GM19452 (cell line): ENCODE measurements around the gene SERBP1.
"Not testable (repeated sequence)": the region's sequence is repeated elsewhere in the genome, so short reads cannot be mapped to it uniquely, and the experiment has no call there.

Source experiments
- ATAC-seq: cut with Tn5 transposase; IDR thresholded peaks from one replicate; pipeline ENCODE4 v1.9.1; 2021; ENCODE audit not compliant: unreplicated experiment

SERBP1 gene

DNA sequence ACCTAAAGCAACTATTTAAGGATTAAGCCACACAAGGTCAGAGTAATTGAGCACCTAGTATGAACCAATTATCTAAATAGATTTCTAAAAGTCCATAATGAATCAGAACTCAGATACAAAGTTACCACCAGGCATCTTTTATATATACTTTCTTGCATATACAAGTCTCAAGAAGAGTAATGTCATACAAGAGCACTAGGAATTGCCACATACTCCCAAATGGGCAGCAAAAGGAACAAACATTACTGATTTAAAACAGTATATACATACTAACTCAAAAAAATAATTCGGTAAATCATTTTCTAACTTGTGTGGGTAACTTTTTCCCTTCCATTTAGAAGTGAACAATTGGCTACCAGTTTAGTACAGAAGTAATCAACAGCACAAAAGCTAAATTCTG is 22.1 kb downstream of the SERBP1 start:
- ATAC-seq = no peak

DNA sequence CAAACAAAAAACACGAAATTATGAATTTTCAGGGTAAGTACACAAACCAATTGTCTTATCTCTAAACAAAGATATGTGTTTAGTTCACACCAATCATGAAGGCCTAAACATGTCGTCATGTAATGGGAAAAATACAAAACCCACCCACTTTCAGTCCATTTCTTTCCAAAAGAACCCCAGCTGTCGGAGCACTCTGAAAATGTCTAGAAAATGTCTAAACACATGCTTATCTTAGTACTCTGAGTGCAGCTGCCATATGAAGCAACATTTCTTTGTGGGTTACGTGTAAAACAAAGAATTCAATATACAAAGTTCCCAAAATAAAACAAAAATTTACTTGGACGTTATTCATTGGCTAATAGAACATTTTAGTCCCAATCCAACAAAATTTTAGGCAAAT is 22.7 kb downstream of the SERBP1 start:
- ATAC-seq = no peak

DNA sequence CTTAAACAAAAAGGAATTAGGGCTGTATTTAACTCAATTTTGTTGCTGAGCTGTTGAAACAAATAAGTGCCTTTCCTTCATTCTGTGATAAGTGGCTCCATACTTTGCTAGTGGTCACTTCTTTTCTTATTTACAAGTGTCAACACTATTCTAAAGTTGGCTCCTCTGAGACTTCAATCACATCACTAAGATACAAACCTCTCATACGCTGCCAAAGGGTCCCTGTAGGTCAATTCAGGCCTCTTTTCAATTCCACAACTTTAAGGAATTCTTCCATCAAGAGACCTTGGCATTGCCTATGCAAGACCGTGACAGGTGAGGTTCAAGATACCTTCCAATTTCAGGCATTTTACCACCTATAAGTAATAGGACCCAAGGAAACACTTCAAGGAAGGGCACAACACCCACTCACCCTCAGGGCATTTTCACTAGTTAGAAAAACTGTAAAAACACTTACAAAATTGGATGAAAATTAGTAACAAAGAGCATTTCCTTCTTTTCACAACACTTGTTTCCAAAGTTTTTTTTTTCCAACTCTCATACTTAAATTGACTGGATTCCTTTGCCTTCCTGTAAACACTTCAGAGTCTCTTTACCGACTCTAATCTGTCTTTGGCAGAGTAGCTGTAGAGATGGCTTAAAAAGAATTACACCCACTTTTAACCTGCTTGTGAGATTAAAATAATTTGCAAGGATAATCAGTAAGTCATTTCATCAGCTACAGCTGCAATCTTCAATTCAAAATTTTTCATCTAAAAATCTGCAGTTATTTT is 24.5 kb downstream of the SERBP1 start:
- no peak for ATAC-seq

DNA sequence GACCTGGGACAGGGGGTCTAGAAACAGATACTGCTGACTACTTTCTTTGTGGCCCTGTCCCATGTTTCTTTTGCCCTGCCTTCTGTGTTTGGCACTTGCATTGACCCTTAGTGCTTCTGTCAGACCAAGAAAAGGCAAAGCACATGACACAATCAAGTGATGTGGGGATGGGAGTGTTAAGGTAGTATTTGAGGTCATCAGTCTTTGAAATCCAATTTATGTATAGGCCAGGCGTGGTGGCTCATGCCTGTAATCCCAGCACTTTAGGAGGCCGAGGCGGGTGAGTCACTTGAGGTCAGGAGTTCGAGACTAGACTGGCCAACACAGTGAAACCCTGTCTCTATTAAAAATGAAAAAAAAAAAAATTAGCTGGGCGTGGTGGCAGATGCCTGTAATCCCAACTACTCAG is 26.0 kb downstream of the SERBP1 start:
- no peak for ATAC-seq

DNA sequence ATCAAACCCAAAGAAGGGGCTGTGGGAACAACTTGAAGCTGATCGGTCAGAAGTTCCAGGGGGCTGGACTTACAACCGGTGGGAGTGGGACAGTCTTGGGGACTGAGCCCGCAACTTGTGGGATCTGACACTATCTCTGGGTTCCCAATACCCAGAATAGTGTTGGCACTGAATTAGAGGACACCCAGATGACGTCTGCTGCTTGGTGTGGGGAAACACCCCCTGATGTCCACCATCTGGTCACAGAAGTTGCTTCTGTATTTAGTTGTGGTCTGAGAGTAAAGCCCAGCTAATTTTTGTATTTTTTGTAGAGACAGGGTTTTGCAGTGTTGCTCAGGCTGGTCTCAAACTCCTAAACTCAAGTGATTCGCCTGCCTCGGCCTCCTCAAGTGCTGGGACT is 28.8 kb downstream of the SERBP1 start:
- ATAC-seq = no peak

DNA sequence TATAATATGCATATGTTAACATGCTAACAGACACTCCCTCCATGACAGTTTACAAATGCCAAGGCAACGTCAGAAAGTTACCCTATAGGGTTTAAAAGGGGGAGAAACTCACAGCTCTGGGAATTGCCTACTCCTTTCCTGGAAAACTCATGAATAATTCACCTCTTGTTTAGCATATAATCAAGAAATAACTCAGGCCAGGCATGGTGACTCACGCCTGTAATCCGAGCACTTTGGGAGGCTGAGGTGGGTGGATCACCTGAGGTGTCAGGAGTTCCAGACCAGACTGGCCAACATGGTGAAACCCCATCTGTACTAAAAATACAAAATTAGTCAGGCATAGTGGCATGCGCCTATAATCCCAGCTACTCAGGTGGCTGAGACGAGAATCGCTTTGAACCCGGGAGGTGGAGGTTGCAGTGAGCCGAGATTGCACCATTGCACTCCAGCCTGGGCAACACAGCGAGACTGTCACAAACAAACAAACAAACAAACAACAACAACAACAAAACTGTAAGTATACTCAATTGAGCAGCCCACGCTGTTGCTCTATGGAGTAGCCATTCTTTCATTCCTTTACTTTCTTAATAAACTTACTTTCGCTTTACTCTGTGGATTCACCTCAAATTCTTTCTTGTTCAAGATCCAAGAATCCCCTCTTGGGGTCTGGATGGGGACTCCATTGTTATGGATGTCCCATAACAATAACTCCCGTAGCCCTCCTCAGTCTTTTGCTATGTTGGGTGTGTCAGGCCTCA is 30.0 kb downstream of the SERBP1 start:
- not testable (repeated sequence) for ATAC-seq

DNA sequence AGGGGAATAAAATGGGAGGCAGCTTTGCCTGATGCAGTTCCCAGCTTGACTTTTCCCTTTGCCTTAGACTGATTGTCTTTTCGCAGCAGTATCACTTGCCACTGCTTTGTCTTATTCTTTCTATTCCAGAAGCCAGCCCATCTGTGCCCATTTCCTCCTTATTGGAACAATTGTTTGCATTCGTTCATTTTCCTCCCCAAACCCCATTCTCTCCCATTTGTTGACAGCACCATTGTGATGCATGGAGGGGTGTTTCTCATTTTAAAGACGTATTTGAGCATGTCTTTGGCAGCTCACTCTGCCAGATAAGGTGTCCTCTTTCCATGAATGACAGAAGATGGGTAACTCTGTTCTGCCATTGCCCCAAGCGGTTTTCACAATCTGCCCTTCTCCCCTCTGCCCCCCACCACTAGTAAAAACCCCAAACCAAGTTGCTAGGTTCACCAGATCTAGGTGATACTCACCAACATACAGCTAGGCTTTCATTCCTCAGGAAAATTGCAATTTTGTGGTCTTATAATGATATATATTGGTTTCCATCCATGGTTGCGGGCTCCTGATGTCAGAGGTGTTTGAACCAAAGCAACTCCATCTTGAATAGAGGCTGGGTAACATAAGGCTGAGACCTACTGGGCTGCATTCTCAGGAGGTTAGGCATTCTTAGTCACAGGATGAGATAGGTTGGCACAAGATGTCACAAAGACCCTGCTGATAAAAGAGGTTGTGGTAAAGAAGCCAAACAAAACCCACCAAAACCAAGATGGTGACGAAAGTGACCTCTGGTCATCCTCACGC is 30.8 kb downstream of the SERBP1 start:
- no peak for ATAC-seq

DNA sequence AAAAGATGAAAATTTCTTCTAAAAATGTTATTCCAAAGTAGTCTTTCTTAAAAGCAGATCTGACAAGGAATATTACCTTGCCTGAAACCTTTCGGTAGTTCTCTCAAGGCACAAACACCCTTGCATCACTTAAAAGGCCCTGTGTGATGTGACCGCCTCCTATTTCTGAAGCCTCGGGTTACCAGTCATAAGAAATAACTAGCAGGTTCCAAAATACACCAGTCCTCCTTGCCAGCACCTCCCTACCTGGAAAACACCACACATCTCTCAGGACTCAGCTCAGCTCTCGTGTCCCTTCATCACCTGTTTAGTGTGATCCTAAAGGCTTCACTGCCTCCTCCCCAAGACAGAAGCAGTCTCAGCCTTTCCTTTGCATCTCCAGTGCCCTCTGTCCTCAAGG is 35.7 kb downstream of the SERBP1 start:
- ATAC-seq = no peak

DNA sequence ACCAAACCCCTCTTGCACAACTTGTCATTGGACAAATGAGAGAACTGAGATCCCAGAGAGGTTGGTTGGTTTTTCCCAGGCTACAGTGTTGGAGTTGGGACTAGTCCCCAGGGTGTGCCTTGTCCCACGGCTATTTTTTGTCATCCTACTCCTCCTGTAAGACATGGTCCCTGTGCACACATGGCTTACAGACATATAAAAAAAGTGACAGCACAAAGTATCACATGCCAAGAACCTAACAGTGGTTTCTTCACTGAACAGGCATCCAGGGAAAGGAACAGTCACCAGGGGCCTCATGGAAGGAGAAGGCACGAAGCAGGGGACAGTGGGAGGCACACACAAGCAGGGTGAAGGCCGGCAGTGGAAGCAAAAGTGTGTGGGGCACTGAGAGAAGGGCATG is 36.5 kb downstream of the SERBP1 start:
- no peak for ATAC-seq

DNA sequence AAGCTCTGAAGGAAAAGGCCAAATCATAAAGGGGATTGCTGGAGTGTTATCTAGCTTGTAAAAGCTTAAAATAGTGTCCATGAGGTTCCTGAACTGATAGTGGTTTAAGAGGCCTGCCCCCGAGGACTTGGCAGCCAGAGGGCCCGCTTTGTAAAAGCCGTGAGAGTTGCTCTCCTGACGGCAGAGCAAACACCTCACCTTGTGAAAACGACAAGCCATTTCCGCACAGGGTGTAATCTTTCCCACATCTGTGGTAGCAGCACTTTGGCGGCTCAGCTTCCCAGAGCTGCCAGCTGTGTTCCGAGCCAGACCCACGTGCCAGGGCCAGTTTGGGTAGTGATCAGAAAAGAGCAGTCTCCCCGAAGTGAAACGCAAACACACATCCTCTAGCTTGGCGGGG is 37.0 kb downstream of the SERBP1 start:
- ATAC-seq = no peak

DNA sequence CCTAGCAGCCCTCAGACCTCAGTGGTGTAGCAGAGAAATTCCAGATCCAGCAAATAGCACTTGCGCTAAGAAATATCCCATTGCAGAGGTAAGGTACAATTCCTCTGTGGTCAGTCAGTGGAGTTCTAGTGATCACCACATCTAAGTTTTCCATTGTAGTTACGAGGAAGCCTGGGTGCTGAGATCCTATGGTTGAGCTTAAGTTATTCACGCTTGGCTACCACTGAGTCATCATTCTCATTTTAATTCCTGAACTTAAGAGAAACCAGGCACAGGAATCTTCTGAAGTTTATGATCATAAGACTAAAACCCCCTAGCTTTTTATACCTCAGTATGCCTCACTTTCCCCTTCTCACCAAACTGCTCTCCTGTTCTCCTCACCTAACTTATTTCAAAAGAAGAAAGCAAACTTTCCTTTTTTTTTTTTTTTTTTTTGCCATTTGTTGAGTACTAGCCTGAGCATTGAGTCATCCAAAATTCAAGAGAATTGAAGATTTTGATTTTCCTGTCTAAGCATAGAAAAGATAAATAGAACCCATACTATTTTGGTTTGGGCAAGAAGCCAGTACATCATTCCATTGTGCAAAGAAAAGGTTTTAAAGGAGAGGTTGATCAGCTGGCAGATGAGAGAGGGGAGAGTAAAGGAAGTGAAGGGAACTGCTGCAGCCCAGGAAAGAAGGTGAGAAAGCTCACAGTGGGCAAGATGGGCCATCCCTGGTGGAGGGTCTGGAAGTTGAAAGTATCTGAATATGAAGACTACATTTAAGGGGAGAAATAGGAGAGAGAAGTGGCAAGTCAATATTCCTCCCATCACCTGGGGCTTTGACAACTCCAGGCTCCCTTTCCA is 39.9 kb downstream of the SERBP1 start:
- ATAC-seq = no peak

DNA sequence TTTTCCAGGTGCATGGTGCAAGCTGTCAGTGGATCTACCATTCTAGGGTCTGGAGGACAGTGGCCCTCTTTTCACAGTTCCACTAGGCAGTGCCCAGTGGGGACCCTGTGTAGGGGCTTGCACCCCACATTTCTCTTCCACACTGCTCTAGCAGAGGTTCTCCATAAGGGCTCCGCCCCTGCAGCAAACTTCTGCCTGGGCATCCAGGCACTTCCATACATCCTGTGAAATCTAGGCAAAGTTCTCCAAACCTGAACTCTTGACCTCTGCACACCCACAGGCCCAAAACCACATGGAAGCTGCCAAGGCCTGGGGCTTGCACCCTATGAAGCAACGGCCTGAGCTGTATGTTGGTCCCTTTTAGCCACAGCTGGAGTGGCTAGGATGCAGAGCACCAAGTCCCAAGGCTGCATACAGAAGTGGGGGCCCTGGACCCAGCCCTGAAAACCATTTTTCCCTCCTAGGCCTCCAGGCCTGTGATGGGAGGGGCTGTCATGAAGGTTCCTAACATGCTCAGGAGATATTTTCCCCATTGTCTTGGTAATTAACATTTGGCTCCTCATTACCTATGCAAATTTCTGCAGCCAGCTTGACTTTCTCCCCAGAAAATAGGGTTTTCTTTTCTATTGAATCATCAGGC is 46.1 kb downstream of the SERBP1 start:
- ATAC-seq = no peak

DNA sequence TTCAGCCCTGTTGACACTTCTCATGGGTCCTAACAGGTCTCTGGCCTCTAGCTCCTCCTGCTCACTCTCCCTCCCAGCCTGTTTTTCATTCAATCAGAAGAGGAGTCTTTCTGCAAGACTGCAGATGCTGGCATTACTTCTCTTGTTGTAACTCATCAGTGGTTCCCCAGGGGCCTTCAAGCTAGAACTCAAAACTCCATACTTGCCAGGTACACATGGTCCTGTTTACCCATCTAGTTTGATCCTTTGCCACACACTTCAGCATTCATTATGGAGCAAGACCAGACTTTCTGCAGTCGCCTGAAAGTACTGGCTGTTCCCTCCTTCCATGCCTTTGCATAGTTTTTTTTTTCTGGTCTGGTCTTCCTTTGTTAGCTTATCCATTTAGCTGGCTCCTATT is 47.9 kb downstream of the SERBP1 start:
- no peak for ATAC-seq

DNA sequence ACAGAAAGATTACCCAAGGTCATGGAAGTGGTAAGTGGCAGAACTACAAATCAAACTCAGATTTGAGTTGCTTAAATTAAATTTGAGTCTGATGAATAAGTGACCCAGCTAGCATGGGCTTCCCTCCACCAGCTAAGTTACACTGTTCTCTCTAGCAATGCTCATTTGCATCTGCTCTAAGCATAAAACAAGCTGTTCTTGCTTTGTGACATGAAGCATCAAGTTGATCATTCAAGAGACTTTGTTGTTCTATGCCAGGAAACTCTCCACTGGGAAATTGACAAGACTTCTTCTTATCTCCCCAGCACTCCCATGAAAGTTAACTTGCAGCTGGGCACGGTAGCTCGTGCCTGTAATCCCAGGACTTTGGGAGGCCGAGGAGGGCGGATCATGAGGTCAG is 49.0 kb downstream of the SERBP1 start:
- no peak for ATAC-seq

DNA sequence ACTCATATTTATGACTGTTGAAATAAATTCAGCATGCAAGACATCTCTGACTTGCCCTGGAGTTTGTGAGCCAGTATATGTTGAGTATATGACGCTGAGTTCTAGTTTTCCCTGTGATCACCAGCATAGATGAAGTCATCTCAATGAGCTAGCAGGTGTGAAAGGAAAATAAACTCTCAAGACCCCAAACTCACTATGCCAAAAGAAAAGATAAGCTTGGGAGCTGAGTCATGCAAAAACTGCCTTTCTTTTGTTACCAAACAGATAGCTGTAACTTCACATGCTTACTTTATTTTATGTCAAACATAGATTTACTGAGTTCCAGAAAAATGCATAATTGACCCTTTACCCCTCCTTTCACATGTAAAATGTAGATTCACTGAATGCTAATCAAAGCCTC is 52.9 kb downstream of the SERBP1 start:
- no peak for ATAC-seq

DNA sequence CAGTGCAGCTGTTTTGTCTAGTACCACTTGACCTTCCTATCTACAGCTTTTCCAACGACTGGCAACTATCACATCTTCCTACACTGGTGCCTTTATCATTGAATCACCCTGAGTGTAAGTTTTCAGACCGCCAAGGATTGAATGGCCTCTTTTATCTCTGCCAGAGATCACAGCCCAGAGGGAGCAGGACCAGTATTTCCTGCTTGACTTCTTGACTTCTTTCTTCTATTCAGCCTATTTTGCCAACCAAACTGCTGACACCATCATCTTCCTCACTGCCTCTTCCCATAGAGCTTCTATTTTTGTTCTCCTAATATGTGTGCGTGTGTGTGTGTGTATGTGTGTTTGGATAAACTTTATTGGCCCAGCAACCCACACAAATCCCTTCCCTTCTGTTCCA is 53.8 kb downstream of the SERBP1 start:
- no peak for ATAC-seq

DNA sequence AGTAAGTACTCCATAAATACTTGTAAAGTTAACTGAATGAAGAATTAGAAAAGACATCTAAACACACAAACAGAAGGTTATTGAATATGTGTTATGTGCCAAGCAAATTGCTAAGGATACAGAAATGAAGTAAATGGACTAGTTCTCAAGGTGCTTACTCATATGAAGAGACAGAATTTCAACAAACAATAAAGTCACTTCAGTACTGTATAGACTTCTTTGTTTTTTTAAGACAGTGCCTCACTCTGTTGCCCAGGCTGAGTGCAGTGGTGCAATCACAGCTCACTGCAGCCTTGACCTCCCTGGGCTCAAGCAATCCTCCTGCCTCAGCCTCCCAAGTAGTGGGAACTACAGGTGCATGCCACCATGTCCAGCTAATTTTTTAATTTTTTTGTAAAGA is 57.3 kb downstream of the SERBP1 start:
- no peak for ATAC-seq

DNA sequence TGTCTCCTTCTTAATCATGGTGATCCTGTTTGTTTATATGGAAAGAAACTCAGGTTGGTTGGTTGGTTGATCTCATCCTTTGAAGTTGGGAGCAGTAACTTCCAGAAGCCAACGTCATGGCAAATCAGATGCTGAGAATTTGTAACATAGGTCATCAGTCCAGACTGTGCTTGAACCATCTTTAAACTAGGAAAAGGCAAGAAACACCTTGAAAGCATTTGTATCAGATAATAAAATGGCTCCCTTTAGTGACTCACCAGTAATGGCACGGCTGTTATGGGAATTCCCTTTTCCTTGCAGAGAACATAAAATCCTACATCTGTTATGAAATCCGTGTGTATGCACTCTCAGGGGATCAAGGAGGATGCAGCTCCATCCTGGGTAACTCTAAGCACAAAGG is 58.1 kb downstream of the SERBP1 start:
- ATAC-seq = no peak

DNA sequence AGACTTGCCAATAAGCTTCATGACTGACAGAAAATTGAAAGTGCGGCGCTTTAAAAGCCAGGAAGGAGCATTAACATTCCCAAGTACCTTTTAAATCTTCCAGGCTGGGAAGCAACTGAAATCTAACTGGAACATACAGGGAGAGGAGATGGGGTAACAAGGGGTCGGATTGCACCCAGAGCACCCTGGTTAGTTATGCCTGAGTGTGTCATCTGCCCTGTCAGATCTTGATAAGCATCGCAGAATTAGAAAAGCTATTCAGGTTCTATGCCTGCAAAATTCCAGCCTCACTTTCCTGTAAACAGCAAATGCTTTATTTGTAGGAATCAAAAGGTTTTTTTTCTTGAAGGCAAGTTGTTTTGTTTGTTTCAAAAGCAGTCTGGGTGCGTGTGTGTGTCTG is 58.5 kb downstream of the SERBP1 start:
- no peak for ATAC-seq

DNA sequence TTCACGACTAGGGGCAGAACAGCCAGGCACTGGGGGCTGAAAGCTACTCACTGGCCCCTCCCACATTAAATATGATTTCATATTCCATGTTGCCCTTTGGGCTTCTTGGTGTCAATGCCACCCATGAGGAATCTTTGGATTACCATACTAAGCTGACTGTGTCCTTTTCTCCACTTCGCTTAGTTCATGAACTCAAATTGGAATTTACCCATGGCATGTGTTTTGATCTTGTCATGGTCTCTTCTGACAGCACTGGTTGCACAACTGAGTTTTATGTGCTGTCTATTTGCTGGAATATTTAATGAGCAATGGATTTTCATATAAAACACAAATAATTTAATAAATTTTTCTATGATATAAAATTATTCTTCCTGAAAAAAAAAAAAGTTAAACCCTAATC is 59.2 kb downstream of the SERBP1 start:
- ATAC-seq = no peak
